Measurements from ENCODE around the gene OCRL. TPM values are rescaled to one million over a fixed set of nuclear protein-coding genes. Genes with fewer than 3 reads are reported as not detected.

The OCRL gene
- total RNA-seq, 1 experiment from 2014 or later = 41.4 TPM

GRCh38 chrX:129594781-129595180 lies 54.7 kb downstream of the OCRL start:
- ChIA-PET POLR2A (ENCODE audit: unreplicated experiment) (no interaction called here), CTCF (no interaction called here)

GRCh38 chrX:129596077-129596476 lies 56.0 kb downstream of the OCRL start:
- H3K27ac ChIP-seq = no peak overlapping the region
- no peak for DNase-seq
- peaks cover 19% of the 10 kb centered on the region for H3K4me1 ChIP-seq (replicated peaks; ENCODE audit: insufficient read depth)
- H3K36me3 ChIP-seq (ENCODE audit: low read depth) = peaks cover 5% of the 10 kb centered on the region; the same call in 1 of the 2 replicates
- BruUV-seq (replicated peaks) = no TSS peak
- no peaks in the 10 kb centered on the region for H3K9me3 ChIP-seq (ENCODE audit: insufficient read depth, low read depth)
- no peaks in the 10 kb centered on the region for H3K79me2 ChIP-seq (ENCODE audit: low read depth)
- no peaks in the 10 kb centered on the region for H4K20me1 ChIP-seq (ENCODE audit: insufficient read depth)
- H3K4me2 ChIP-seq = no peak overlapping the region
- peaks cover 16% of the 10 kb centered on the region for H3F3A ChIP-seq (ENCODE audit: insufficient read depth, low read depth)
- H3K9me2 ChIP-seq (ENCODE audit: insufficient read depth) = no peaks in the 10 kb centered on the region
- ChIA-PET POLR2A (ENCODE audit: unreplicated experiment) (no interaction called here), CTCF (interaction anchor here (0.7 kb wide), 1 partner anchor 10 kb away, joined by 7 read pairs; no protein-coding TSS in a partner anchor)
- intact Hi-C loops (cut with micrococcal nuclease; ENCODE audit: unreplicated experiment) = no loop called here
- no peak for TF ChIP-seq CTCF (conservative IDR thresholded peaks at IDR 0.05)
- no peak for TF ChIP-seq EZH2 (IDR thresholded peaks at IDR 0.05; ENCODE audit: low read depth)
- no peaks in the 10 kb centered on the region for H3K27me3 ChIP-seq (ENCODE audit: insufficient read depth, low read depth)
- no peak overlapping the region for H3K4me3 ChIP-seq
- H2AFZ ChIP-seq = no peak overlapping the region

More at GRCh38 chrX:129594781-129595180, 54.7 kb downstream of the OCRL start:
- Histone ChIP-seq H3K9me3 (ENCODE audit: insufficient read depth, low read depth) (no peaks in the 10 kb centered on the region), H3K27ac (no peak overlapping the region), H3K79me2 (ENCODE audit: low read depth) (no peaks in the 10 kb centered on the region), H3K36me3 (ENCODE audit: low read depth) (peaks cover 17% of the 10 kb centered on the region; the same call in 1 of the 2 replicates), H3F3A (ENCODE audit: insufficient read depth, low read depth) (peaks cover 10% of the 10 kb centered on the region), H3K9me2 (ENCODE audit: insufficient read depth) (no peaks in the 10 kb centered on the region), H3K27me3 (ENCODE audit: insufficient read depth, low read depth) (no peaks in the 10 kb centered on the region), H4K20me1 (ENCODE audit: insufficient read depth) (no peaks in the 10 kb centered on the region), H2AFZ (no peak overlapping the region), H3K4me3 (no peak overlapping the region), H3K4me2 (no peak overlapping the region), H3K4me1 (replicated peaks; ENCODE audit: insufficient read depth) (peaks cover 19% of the 10 kb centered on the region)
- TF ChIP-seq EZH2 (IDR thresholded peaks at IDR 0.05; ENCODE audit: low read depth) (no peak), CTCF (conservative IDR thresholded peaks at IDR 0.05) (no peak)
- no peak for DNase-seq
- no TSS peak for BruUV-seq (replicated peaks)
- intact Hi-C loops (cut with micrococcal nuclease; ENCODE audit: unreplicated experiment) = no loop called here

GRCh38 chrX:129597905-129598304 lies 57.8 kb downstream of the OCRL start:
- no TSS peak for BruUV-seq (replicated peaks)
- H3K27ac ChIP-seq = no peak overlapping the region
- H3K79me2 ChIP-seq (ENCODE audit: low read depth) = no peaks in the 10 kb centered on the region
- peaks cover 11% of the 10 kb centered on the region for H3K4me1 ChIP-seq (replicated peaks; ENCODE audit: insufficient read depth)
- TF ChIP-seq EZH2 (IDR thresholded peaks at IDR 0.05; ENCODE audit: low read depth) (no peak), CTCF (conservative IDR thresholded peaks at IDR 0.05) (no peak)
- no peak overlapping the region for H3K4me2 ChIP-seq
- intact Hi-C loops (cut with micrococcal nuclease; ENCODE audit: unreplicated experiment) = no loop called here
- no peak overlapping the region for H2AFZ ChIP-seq
- ChIA-PET CTCF (interaction anchor here (0.6 kb wide), 1 partner anchor 205 kb away, joined by 3 read pairs; no protein-coding TSS in a partner anchor), POLR2A (ENCODE audit: unreplicated experiment) (no interaction called here)
- H3F3A ChIP-seq (ENCODE audit: insufficient read depth, low read depth) = peaks cover 11% of the 10 kb centered on the region
- no peaks in the 10 kb centered on the region for H3K9me3 ChIP-seq (ENCODE audit: insufficient read depth, low read depth)
- H3K9me2 ChIP-seq (ENCODE audit: insufficient read depth) = no peaks in the 10 kb centered on the region
- no peak overlapping the region for H3K4me3 ChIP-seq
- H4K20me1 ChIP-seq (ENCODE audit: insufficient read depth) = no peaks in the 10 kb centered on the region
- H3K36me3 ChIP-seq (ENCODE audit: low read depth) = no peaks in the 10 kb centered on the region
- no peak for DNase-seq
- H3K27me3 ChIP-seq (ENCODE audit: insufficient read depth, low read depth) = no peaks in the 10 kb centered on the region
